Neural crest cell (in vitro differentiated cells): Measurements from ENCODE around the gene LDB2. TPM values are rescaled to one million over a fixed set of nuclear protein-coding genes. Genes with fewer than 3 reads are reported as not detected.

Experiments
- DNase-seq: peaks from one replicate; pipeline ENCODE4 v3.0.0; 2021; ENCODE audit warnings: low read depth, mixed read lengths, low spot score
- H3K27ac Mint-ChIP-seq: one replicate; pipeline ENCODE4 v1.8.0; 2021; ENCODE audit warnings: mild to moderate bottlenecking, mixed read lengths; ENCODE audit not compliant: unreplicated experiment
- H3K27me3 Mint-ChIP-seq: 2 replicates; pipeline ENCODE4 v1.8.0; 2021; ENCODE audit warnings: low read depth, mild to moderate bottlenecking, mixed read lengths
- H3K36me3 Mint-ChIP-seq: 2 replicates; pipeline ENCODE4 v1.8.0; 2021; ENCODE audit warnings: low read depth, mild to moderate bottlenecking, mixed read lengths
- H3K4me1 Mint-ChIP-seq: 2 replicates; pipeline ENCODE4 v1.8.0; 2021; ENCODE audit warnings: mixed read lengths
- H3K4me3 Mint-ChIP-seq: one replicate; pipeline ENCODE4 v1.8.0; 2021; ENCODE audit warnings: mild to moderate bottlenecking, mixed read lengths
- H3K9me3 Mint-ChIP-seq: 2 replicates; pipeline ENCODE4 v1.8.0; 2021; ENCODE audit warnings: mixed read lengths
- CTCF ChIP-seq: fragments of 200-600 bp; sonication (generic); conservative IDR thresholded peaks from 2 replicates; pipeline ENCODE4 v1.5.0; 2021; ENCODE audit warnings: antibody characterized with exemption, mild to moderate bottlenecking
- total RNA-seq: library from RNA; stranded (reverse); gene quantifications from 2 replicates; pipeline ENCODE4 v1.2.1, GENCODE V29; 2021

LDB2 gene
- total RNA-seq, 1 donor from 2014 or later: 12.7 TPM

- no peak overlapping the region for H3K4me3 Mint-ChIP-seq
- no peaks in the 10 kb centered on the region for H3K4me1 Mint-ChIP-seq
- H3K27ac Mint-ChIP-seq: no peak overlapping the region
These were observed 30.6 kb downstream of the LDB2 start for GRCh38 chr4:16867827-16868226.

GRCh38 chr4:16866974-16867373, 31.5 kb downstream of the LDB2 start:
- H3K4me3 Mint-ChIP-seq: no peak overlapping the region
- no peak overlapping the region for H3K27ac Mint-ChIP-seq
- H3K36me3 Mint-ChIP-seq: peaks cover 3% of the 10 kb centered on the region
- no peak for TF ChIP-seq CTCF
- H3K27me3 Mint-ChIP-seq: no peaks in the 10 kb centered on the region
- no peak for DNase-seq
- no peaks in the 10 kb centered on the region for H3K4me1 Mint-ChIP-seq
- peaks cover 3% of the 10 kb centered on the region for H3K9me3 Mint-ChIP-seq

More at GRCh38 chr4:16867827-16868226, 30.6 kb downstream of the LDB2 start:
- Mint-ChIP-seq H3K36me3 (peaks cover 3% of the 10 kb centered on the region), H3K27me3 (no peaks in the 10 kb centered on the region), H3K9me3 (peaks cover 3% of the 10 kb centered on the region)
- DNase-seq: no peak
- no peak for TF ChIP-seq CTCF

GRCh38 chr4:16865897-16866283, 32.6 kb downstream of the LDB2 start:
- no peaks in the 10 kb centered on the region for H3K4me1 Mint-ChIP-seq
- no peaks in the 10 kb centered on the region for H3K27me3 Mint-ChIP-seq
- peaks cover 3% of the 10 kb centered on the region for H3K36me3 Mint-ChIP-seq
- H3K4me3 Mint-ChIP-seq: no peak overlapping the region
- H3K9me3 Mint-ChIP-seq: peaks cover 3% of the 10 kb centered on the region
- DNase-seq: no peak
- no peak overlapping the region for H3K27ac Mint-ChIP-seq
- no peak for TF ChIP-seq CTCF

GRCh38 chr4:16865209-16865896, 33.1 kb downstream of the LDB2 start:
- TF ChIP-seq CTCF: no peak
- H3K36me3 Mint-ChIP-seq: peaks cover 3% of the 10 kb centered on the region
- no peaks in the 10 kb centered on the region for H3K4me1 Mint-ChIP-seq
- no peak overlapping the region for H3K4me3 Mint-ChIP-seq
- no peak overlapping the region for H3K27ac Mint-ChIP-seq
- no peaks in the 10 kb centered on the region for H3K27me3 Mint-ChIP-seq
- DNase-seq: no peak
- H3K9me3 Mint-ChIP-seq: peaks cover 3% of the 10 kb centered on the region

GRCh38 chr4:16864199-16864598, 34.2 kb downstream of the LDB2 start:
- Mint-ChIP-seq H3K36me3 (peaks cover 3% of the 10 kb centered on the region), H3K27ac (no peak overlapping the region), H3K27me3 (no peaks in the 10 kb centered on the region), H3K9me3 (no peaks in the 10 kb centered on the region), H3K4me1 (no peaks in the 10 kb centered on the region), H3K4me3 (no peak overlapping the region)
- no peak for DNase-seq
- no peak for TF ChIP-seq CTCF
